Stimulated activated CD4-positive, alpha-beta T cell treated with anti-CD3 and anti-CD28 coated beads, Interleukin-15, amount 100 ng/mL, for 24 hours (primary cell): ENCODE results near the gene USP9X.
A peak's percentile ranks its signal among the peaks of the same experiment; 100 is the strongest.
"Not testable (repeated sequence)": the region's sequence is repeated elsewhere in the genome, so short reads cannot be mapped to it uniquely, and the experiment has no call there.

Source experiments
- DNase-seq: peaks from one replicate; pipeline ENCODE4 v3.0.0-alpha.2; 2020

The USP9X gene

DNA sequence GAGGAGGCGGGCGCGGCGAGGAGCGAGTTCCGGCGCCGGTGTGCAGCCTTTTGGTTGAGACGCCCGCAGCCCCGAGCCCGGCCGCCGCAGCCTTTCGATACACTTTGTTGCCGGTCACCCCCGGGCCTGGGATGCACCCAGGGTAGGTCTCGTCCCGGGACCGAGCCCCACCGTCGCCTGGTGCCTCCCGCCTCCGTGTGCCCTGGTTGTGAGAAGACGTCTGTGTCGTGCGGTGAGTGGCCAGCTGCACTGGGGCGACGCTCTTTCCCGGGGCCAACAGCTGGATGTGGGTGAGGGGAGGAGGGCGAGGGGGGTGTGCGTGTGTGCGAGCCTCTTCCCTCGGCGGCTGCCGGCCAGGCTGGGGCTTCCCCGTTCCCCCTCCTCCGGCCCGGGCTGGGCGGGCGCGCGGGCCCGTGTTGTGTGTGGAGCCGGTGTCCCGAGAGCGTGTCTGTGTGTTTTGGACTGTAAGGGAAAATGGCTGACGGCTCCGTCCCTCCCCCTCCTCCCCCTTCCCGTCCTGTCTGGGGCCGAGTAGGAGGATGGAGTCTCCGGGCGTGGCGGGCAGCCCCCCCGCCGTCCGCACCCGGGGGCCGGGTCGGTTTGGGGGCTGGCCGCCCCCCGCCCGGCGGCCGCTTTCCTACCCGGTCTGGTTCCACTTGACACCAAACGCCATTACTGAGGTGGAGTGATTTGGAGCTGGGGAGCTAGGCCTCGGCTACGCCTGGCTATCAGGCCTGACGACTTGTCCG lies 807 bp downstream of the USP9X start:
- DNase-seq = peak; percentile 55

GRCh38 chrX:41086627-41086932 lies 1.3 kb downstream of the USP9X start:
- DNase-seq = peak; percentile 53

DNA sequence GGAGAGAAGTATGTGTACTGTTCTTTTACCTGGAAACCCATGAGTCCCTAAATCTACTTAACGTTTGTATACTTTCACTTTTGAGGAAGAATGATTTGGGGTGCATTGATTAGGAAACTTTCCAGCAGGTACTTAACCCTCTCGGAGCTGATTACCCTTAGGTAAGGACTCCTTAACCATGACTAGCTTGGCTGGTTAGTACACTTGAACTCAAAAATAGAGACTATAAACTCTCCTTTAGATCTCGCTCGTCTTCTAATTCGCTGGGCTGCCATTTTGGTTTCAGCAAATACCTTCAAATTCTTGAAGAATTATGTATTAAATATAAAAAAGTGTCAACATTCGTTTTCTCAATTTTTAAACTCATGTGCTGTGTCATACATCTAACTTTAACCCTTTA lies 2.0 kb downstream of the USP9X start:
- DNase-seq = no peak

DNA sequence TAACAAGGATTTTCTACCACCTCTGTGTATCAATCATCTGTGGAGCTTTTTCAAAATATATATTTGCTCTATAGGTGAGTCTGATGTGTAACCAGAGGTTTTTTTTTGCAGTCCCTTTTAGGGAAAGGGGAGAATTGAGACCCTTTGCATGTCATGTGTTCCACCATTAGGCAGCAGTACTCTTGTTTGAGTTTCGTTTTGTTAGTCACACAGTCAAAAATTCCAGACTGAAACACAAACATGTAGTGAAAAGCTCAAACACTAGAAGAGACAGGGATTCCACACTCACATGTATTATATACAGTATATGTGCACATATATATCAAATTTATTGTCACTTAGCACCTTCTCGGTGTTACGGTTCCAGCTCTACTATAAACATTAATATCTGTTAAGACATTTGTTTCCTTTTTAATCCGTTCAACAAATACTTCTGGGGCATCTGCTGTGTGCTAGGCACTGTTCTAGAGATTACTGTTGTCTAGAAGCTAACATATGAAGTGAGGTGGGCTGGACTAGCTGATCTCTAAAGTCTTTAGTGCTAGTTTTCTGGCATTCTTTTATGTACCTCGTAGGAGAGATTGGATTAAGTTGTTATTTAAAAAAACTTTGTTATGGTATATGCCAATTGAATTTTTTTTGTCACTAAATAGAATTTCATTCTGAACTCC lies 5.5 kb downstream of the USP9X start:
- no peak for DNase-seq

DNA sequence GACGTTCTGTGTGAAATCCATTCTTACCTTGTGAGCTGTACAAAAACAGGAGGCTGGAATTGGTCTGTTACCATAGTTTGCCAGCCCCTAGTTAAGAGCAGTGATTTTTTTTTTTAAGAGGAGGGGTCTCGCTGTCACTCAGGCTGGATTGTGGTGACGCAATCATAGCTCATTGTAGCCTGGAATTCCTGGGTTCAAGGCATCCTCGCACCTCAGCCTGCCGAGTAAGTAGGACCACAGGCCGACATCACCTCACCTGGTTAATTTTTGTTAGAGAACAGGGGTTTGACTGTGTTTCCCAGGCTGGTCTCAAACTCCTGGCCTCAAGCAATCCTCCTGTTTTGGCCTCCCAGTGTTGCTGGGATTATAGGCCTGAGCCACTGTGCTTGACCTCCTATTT lies 7.5 kb downstream of the USP9X start:
- no peak for DNase-seq

DNA sequence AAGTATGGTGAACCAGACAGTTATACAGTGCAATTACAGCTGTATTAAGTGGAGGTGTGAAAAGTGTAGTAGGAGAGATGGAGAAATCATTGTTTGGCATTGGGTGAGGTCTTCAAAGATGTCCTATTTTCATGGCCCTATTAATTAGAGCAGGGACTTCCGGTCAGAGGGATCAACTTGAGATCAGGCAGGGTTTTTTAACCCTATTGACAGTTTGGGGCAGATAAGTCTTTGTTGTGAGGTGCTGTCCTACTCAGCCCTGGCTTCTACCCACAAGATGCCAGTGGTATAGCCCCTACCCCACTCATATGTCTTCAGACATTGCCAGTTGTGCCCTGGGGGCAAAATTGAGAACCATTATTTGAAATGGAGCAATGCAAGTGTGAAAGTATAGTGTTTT lies 9.9 kb downstream of the USP9X start:
- DNase-seq = no peak

- no peak for DNase-seq
These were observed 10.7 kb downstream of the USP9X start for GRCh38 chrX:41095908-41096307.

DNA sequence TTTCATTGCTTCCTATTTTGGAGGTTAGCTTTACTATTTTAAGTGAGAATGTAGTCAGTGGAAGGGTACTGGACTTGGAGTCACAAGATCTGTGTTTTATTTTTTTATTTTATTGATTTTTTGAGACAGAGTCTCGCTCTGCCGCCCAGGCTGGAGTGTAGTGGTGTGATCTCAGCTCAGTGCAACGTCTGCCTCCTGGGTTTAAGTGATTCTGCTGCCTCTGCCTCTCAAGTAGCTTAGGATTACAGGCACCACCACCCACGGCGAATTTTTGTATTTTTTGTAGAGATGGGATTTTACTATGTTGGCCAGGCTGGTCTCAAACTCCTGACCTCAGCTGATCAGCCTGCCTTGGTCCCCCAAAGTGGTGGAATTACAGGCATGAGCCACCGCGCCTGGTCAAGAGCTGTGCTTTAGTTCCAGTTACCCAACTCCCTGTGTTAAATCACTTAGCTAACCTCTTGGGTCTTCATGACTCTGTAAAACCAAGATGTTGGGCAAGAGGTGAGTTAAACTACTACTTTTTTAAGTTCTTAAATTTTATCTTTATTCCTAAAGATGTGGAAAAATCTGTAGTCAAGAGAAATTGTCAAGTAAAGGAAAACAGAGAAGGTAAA lies 11.2 kb downstream of the USP9X start:
- no peak for DNase-seq

DNA sequence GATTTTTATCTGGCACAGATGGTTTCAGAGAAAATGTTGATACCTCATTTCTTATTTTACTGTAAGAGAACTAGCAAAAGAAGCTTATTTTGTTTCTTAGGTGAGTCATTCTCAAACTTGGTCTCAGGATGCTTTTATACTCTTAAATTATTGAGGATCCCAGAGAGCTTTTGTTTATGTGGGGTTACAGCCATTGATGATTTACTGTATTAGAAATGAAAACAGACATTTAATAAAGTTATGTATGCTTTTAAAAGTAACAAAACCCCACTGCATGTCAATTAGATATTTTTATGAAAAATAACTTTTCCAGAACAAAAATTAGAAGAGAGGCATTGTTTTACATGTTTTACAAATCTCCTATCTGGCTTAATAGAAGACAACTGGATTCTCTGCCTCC lies 12.1 kb downstream of the USP9X start:
- DNase-seq = no peak

DNA sequence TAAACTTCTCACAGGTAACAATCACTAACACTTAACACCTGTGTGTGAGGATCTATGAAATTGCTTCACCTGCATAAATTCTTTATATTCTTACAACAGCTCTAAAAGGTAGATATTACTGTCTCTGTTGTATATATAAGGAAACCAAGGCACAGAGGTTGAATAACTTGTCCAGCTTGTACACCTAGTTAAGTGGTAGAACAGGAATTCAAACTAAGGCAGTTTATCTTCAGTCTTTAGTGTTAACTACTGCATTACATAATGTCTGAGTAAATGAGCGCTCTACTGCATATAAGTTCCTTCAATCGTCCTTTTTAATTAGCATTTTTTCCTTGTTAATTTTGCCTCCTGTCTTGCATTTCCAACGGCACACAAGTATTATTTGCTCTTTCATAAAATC lies 15.0 kb downstream of the USP9X start:
- no peak for DNase-seq

GRCh38 chrX:41100819-41101218 lies 15.6 kb downstream of the USP9X start:
- DNase-seq = no peak

GRCh38 chrX:41105005-41105404 lies 19.8 kb downstream of the USP9X start:
- no peak for DNase-seq

DNA sequence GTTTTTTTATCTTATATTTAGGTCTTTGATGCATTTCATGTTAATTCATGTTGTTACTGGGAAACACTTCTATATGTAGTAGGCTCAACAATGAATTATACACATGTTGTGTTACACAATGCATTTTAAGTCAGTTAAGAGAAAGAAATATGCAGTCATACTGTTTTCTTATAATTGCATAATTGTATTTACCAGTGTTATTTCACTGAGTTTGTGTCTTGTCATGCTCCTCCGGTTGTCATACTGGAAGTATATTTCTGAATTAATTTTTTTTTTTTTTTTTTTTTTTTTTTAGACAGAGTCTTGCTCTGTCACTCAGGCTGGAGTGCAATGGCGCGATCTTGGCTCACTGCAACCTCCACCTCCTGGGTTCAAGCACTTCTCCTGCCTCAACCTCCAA lies 21.0 kb downstream of the USP9X start:
- not testable (repeated sequence) for DNase-seq

GRCh38 chrX:41108007-41108406 lies 22.8 kb downstream of the USP9X start:
- DNase-seq = no peak

DNA sequence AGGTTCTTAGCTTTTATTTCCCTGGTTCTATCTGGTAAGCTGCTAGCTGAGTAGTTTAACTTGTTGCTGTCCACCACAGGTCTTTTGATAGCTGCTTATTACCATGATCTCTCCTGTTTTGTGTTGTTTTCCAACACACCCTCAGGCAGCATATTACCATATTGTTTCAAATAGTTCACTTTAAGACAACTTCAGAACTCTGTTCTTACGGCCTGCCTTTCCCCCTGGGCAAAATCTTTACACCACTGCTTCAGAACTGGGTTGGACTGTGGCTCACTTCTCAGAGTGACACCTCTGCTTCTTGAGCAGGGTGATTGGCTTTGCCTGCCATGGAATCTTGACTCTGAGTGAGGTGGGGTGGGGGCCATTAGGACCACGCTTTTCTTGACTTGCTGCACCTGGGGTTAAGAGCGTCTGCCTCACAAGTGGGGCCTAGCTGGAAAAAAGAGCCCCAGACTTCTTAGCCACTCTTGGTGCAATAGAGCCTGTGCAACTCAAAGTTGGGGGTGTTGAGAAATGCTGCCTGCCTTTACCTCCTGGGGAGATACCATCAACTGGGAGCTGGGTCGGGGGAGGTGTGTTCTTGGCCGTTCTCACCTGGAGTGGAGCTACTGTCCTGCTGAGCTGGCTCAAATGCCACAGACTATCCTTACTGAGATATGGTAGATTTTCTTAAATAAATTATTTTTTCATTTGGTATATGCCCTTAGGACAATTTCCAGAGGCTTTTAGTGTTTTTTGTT lies 23.4 kb downstream of the USP9X start:
- DNase-seq = no peak

- no peak for DNase-seq
These were observed 25.8 kb downstream of the USP9X start for GRCh38 chrX:41110801-41111625.

DNA sequence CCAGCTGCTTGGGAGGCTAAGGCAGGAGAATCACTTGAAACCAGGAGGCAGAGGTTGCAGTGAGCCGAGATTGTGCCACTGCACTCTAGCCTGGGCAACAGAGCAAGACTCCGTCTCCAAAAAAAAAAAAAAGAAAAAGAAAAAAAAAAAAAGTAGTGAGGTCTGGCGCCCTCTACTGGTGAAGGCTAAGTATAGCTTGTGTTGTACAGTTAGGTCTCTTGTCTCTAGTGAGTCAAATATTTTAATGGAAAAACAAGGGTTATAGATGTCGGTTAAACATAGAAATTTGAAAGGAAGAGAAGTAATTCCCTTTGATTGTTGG lies 29.8 kb downstream of the USP9X start:
- peak; percentile 21 for DNase-seq

DNA sequence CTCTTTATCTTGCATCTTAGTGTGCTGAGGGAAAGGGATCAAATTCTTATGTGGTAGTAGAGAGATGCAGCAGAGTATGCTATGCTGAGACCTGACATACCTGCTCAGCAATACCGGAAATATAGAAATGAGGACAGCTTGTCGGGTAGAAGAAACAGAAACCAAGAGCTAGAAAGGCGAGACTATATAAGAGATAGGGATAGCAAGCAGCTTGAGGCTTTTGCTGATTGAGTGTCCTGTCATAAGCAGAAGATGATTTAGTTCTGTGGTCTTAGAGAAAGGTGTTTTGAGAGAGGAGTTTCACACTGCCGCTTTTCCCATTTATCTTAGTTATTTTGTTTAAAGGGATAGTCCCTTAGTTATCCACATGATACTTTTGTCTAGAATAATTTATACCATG lies 31.7 kb downstream of the USP9X start:
- no peak for DNase-seq

DNA sequence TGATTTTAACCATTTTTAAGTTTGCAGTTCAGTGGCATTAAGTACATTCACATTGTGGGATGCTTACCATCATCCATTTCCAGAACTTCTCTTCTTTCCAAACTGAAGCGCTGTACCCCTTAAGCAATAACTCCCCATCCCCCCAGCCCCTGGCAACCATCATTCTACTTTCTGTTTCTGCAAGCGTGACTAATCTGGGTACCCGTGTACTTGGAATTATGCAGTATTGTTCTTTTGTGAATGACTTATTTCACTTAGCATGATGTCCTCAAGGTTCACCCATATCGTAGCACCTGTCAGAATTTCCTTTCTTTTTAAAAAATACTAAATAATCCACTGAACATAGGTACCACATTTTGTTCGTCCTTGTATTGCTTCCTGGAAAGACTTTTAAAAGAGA lies 32.9 kb downstream of the USP9X start:
- DNase-seq = peak; percentile 59

GRCh38 chrX:41119803-41120202 lies 34.6 kb downstream of the USP9X start:
- no peak for DNase-seq

DNA sequence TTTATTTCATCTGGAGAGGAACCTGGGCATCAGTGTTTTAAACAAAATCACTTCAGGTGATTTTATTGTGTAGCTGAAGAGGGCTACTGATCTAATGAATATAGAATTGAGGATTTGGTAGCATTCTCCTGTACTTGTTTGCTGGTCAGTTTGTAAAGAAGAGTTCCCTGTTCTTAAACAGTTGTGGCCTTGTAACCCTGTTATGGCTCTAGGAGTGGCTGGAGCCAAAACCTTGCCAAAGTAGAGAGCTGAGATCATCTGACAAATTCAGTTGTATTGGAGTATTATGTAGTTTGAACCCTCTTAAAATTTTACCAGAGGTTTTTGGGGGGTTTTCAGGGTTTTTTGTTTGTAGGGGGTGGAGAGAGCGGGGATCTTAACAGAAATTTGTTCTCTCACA lies 36.5 kb downstream of the USP9X start:
- no peak for DNase-seq

GRCh38 chrX:41122664-41123257 lies 37.5 kb downstream of the USP9X start:
- no peak for DNase-seq
